Activated effector memory CD4-positive, alpha-beta T cell treated with anti-CD3 and anti-CD28 coated beads, Interleukin-2, amount 50 U/mL, for 16 hours (primary cell): Measurements from ENCODE around the gene SLC37A3.
A peak's percentile ranks its signal among the peaks of the same experiment; 100 is the strongest.

ENCODE experiments used
- DNase-seq: peaks from one replicate; pipeline ENCODE4 v3.0.0-alpha.2; 2020

Gene SLC37A3

DNA sequence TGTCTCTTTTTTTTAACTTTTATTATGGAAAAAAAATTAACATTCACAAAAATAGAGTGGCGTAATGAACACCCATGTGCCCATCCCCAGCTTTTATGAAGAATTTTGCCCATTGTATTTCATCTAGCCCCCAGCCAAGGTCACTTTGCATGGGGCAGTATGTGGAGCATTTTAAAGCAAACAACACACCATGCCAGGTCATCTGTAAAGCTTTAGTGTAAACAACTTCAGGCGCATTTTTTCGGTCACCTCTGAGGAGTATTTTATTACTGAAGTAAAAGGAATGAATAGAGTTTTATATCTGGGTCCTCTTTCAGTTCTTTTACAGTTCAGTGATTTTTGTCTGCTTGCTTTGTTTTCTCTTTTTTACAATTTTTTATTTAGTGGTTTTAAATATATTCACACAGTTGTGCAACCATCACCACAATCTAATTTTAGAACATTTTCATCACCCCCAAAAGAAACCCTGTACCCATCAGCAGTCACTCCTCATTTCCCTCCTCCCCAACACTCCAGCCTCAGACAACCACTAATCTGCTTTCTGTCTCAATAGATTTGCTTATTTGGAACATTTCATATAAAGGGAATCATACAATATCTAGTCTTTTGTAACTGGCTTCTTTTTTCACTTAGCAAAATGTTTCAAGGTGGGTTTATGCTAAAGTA is 87.9 kb downstream of the SLC37A3 start:
- DNase-seq, result no peak

DNA sequence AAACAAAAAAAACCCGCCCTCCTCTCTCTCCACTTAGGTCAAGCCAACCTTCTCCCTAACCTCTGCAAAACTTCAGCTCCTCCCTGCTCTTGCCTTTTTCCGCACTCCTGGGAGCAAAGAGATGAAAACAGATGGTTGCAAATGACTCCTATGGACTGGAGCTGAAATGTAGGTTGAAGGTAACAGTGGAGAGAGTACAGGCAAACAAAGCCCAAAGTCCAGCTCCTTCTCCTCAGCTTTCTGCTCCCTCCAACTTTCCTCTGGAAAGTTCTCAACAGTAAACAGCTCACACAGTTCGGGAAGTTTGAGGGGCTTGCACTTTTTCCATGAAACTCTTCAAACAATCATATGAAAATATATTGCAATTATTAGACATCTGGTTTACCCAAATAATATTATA is 90.3 kb downstream of the SLC37A3 start:
- no peak for DNase-seq

DNA sequence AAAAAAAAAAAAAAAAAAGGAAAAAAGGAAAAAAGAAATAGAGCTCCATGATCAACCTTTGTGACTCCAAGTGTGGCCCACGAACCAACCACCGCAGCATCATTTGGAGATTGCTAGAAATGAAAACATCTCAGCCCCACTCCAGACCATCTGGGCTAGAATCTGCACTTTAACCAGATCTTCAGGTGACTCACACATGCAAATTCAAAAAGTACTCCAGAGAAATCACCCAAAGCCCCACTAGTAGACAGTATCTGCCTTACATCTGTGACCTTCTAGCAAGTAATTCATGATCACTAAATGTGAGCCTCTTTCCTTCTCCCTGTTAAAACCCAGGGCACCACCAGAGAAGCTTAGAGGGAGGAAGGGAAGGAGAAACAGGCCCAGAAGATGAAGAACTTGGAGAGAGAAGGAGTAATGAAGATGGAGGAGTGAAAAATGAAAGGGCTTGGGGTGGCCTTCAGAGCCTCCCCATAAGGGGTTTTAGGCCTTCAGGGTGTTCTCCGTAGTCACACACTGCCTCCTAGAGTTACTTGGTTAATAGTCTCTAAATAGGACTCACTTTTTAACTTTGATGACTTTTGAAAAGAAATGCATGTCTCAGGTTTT is 94.0 kb downstream of the SLC37A3 start:
- DNase-seq, result peak; percentile 37

DNA sequence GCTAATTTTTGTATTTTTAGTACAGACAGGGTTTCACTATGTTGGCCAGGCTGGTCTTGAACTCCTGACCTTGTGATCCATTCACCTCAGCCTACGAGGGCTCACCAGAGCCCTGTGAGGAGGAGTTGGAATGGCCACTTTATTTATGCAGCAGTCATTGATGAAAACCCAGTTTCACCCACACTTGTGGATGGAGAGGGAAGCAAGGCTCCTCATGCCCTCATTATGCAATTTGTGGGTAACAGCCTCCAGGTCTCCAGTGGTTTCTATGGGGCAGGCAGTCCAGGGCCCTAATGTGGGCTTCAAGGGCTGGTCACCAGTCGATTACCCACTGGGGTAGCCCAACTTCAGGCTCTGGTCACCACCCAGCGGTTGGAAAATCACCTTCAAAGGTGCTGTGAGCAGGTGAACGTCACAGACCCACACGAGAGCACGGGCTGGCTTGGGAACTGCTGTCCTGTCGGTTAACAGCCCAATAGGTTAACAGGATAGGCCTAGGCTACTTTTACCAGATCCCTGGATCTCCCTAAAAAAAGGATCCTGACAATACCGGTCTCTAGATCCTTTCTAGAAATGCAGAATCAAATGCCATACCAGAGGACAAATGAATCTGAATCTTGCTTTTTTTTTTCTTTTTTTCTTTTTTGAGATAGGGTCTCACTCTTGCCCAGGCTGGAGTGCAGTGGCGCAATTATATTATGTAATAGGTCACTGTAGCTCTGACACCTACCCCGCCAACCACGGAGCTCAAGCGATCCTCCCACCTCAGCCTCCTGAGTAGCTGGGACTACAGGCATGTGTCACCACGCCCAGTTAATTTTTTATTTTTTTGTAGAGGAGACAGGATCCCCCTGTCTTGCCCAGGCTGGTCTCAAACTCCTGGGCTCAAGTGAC is 97.8 kb downstream of the SLC37A3 start:
- DNase-seq, result peak; percentile 28

DNA sequence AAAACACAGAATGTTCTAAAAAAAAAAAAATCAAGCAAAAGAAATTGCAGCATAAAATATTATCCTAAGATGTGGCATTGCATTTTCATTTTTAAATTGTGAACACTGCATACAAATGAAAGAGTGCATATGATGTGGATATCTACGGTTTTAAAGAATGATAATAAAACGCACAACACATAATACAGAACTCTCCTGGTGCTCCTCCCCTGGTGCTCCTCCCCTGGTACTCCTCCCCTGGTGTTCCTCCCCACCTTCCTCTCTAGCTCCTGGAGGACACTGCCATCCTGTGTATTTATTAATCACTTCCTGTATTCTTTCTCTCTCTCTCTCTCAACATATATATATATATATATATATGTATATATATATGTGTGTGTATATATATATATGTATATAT is 100.1 kb downstream of the SLC37A3 start:
- peak; percentile 9 for DNase-seq

DNA sequence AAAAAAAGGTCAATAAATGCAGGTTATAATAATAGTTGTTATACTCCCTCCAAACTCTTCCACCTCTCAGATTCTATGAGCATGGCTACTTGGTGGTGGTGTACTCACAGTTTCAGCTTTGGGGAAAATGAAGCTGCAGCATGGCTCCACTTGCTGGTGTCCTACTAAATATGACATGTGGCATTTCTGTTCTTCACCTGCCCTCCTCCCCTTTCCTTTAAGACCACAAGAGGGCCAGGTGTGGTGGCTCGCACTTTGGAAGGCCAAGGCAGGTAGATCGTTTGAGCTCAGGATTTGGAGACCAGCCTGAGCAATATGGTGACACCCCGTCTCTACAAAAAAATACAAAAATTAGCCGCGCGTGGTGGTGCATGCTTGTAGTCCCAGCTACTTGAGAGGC is 101.1 kb downstream of the SLC37A3 start:
- peak; percentile 28 for DNase-seq

DNA sequence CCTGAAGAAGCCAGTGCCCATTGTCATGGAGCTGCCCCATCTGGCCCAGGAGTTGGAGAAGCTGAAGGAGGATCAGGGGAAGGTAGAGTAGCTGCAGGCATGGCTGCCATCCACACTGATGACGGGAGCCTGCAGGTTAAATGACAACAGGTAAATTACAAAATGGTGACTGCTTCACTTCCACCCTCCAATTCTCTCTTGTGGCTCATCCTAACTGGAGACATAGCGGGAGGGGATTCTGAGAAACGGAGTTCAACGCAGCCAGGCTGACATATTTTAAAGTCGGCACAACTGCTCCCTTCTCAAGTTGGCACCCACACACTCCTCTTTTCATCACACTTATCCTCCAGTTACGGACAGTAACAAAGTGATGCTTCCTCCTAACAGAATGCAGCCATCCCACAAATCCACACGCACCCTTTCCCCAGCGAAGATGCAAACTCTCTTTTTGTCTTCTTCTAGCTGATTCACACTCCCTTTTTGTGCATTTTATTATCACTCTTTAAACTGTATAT is 103.0 kb downstream of the SLC37A3 start:
- peak; percentile 12 for DNase-seq

DNA sequence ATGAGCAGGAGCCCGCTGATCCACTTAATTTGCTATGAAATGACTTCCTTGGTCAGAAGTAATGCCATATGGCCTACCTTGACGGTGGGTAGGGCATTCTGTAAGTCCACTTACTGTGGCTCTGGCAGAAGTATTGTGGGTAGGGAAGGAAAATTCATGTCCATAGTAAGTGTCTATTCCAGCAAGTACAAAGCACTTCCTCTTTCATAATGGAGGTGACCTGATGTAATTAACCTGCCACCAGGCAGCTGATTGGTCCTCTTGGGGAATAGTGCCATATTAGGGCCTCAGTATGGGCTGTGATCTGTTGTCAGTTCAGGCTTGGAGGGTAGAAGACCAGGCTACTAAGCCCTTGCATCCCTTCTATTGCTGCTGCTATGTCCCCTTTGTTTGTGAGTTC is 103.9 kb downstream of the SLC37A3 start:
- DNase-seq, result peak; percentile 14

DNA sequence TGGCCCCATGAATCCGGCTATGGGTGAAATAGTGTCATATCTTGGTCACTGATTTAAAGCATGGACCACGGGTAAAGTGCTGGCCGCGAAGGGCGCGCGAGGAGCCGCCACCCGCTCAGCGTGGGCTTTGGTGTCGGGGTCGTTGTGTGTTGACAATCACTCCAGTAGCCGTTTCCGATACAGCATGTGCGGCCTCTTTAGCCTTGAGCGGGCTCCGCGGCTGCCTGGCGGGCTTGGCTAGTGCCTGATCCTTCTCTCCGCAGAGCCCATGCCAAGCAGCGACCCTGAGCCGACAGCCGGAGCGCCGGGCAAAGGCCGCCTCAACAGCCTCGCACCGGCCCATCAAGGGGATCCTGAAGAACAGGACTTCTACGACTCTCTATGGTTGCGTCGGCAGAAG is 105.9 kb downstream of the SLC37A3 start:
- peak; percentile 45 for DNase-seq

DNA sequence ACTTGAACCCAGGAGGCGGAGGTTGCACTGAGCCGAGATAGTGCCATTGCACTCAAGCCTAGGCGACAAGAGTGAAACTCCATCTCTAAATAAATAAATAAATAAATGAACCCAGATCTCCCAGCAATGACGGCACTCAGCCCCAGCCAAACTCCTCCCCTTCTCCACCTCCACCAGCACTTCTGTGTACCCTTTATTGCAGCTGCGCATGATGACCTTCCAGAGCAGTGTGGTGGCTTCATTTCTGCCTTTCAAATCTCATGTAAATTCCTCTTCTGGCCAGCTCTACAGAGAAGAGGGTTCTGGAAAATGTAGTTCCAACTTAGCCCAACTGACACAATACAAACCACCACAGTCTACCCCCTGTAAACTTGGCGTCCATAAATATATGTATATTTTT is 108.5 kb downstream of the SLC37A3 start:
- DNase-seq, result peak; percentile 22

DNA sequence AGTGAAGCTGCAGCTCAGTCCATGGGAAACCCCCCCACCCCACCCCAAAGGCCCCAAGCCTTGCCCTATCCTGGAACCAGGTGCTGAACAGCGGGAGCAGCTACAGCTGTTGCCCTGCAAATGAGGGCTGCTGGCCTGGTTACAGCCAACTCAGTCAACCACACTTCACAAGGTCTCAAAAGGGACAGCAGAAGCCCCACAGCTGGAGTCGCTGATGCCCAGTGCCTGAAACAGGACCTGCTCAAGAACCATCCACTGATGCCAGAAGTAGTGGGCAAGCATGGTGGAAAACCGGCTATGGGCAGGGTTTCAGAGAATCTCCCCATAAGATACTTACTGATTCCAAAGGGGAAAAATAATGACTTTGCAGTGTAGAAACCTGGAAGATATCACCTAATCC is 110.3 kb downstream of the SLC37A3 start:
- DNase-seq, result peak; percentile 44

DNA sequence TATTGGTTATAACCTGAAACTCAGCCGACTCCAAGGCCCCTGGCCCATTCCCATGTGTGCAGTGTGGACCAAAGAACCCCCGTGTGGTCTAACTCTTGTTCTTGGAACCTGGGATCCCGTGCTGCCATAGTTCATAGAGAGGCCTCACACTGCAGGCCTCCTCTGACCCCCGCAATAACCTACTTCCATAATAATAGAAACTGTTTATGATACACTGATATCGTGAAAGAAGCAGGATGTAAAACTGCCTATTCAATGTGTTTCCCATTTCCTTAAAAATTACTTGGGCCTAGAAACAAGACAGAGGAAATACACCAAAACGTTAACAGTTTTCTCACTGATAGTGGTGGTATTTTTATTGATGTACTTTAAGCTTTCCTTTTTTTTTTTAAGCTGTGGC is 112.4 kb downstream of the SLC37A3 start:
- DNase-seq, result no peak

DNA sequence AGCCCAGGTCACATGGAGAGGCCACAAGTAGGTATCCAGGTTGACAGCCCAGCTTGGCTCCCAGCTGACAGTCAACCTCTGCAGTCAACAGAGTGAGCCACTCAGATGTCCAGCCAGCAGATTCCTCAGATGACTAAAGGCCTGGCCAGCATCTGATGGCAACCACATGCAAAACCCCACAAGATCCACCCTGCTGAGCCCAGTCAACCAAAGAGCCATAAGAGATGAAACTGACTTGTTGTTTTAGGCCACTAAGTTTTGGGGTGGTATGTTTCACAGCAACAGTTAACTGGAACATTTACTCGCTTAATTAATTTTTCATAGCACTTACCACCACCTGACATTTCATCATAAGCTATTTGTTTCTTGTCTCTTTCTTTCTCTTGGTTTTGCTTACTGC is 114.3 kb downstream of the SLC37A3 start:
- no peak for DNase-seq
